Left ventricle myocardium superior (tissue), 1 donor: ENCODE measurements around the gene TRMT61A. TPM values are rescaled to one million over a fixed set of nuclear protein-coding genes. Genes with fewer than 3 reads are reported as not detected.

ENCODE experiments used
- ATAC-seq: fragments of 200-7000 bp; cut with Tn5 transposase; one replicate; pipeline ENCODE4 v1.9.1; 2020; ENCODE audit warnings: mild to moderate bottlenecking, moderate library complexity
- DNase-seq: peaks from one replicate; pipeline ENCODE4 v3.0.0-alpha.2; 2020
- intact Hi-C: fragments of 100-400 bp; cut with micrococcal nuclease; formaldehyde crosslinking; loops from one replicate; pipeline ENCODE4 v1.11.0; 2022
- total RNA-seq: library from RNA; stranded (reverse); fragmentation: NEBNext Ultra II Directional; extraction: Animal tissue kit (Norgen Biotek cat#: 25700); gene quantifications from one replicate; pipeline ENCODE4 v1.2.1, GENCODE V29; 2021
- donor health status: DM: no; HTN: yes; CAD: no; lungs with severe emphysema.

The TRMT61A gene
- total RNA-seq, 1 donor from 2014 or later: 5.5 TPM

GRCh38 chr14:103578401-103579075 is 49.5 kb downstream of the TRMT61A start:
- DNase-seq: no peak
- ATAC-seq: no peak
- intact Hi-C loops: loop anchor here (10.0 kb wide), 1 partner anchor 96 kb away; no protein-coding TSS in a partner anchor

GRCh38 chr14:103581206-103581605 is 52.2 kb downstream of the TRMT61A start:
- ATAC-seq (no peak), DNase-seq (no peak)
- intact Hi-C loops: no loop called here

GRCh38 chr14:103581954-103582703 is 53.1 kb downstream of the TRMT61A start:
- DNase-seq (no peak), ATAC-seq (peak; percentile 16)
- intact Hi-C loops: no loop called here

- DNase-seq (no peak), ATAC-seq (no peak)
- intact Hi-C loops: no loop called here
These were observed 55.4 kb downstream of the TRMT61A start for GRCh38 chr14:103584326-103584915.

Other genes starting within 250 kb of the TRMT61A start
- 240 TPM for gene EIF5, start 195.0 kb upstream of the TRMT61A start, total RNA-seq
- 127 TPM for gene MARK3, start 143.8 kb upstream of the TRMT61A start, total RNA-seq
- 533 TPM for gene CKB, start 6.4 kb upstream of the TRMT61A start, total RNA-seq
- gene BAG5, start 33.5 kb downstream of the TRMT61A start, total RNA-seq: 16.4 TPM
- gene COA8, start 33.8 kb downstream of the TRMT61A start, total RNA-seq: 56.2 TPM
- 146 TPM for gene KLC1, start 100.0 kb downstream of the TRMT61A start, total RNA-seq
- gene XRCC3, start 186.3 kb downstream of the TRMT61A start, total RNA-seq: 2.7 TPM
- gene ZFYVE21, start 186.6 kb downstream of the TRMT61A start, total RNA-seq: 53.1 TPM